HUES6 (cell line): Measurements from ENCODE around the gene SSTR5.

Experiments used
- H3K27ac ChIP-seq: 2 replicates; pipeline ENCODE4 v1.7.0; 2013; ENCODE audit warnings: low read depth, mild to moderate bottlenecking, low read length, inconsistent platforms
- H3K27me3 ChIP-seq: 2 replicates; pipeline ENCODE4 v1.6.1; 2013; ENCODE audit warnings: low read length; ENCODE audit not compliant: control insufficient read depth, insufficient read depth
- H3K36me3 ChIP-seq: 2 replicates; pipeline ENCODE4 v1.6.1; 2013; ENCODE audit warnings: low read length; ENCODE audit not compliant: control insufficient read depth, insufficient read depth
- H3K4me1 ChIP-seq: 2 replicates; pipeline ENCODE4 v1.6.1; 2013; ENCODE audit warnings: low read length; ENCODE audit not compliant: control insufficient read depth, insufficient read depth
- H3K4me3 ChIP-seq: 2 replicates; pipeline ENCODE4 v1.5.1; 2013; ENCODE audit warnings: low read depth, low read length
- H3K9ac ChIP-seq: one replicate; pipeline ENCODE4 v1.6.1; 2013; ENCODE audit warnings: mild to moderate bottlenecking, low read length
- H3K9me3 ChIP-seq: 2 replicates; pipeline ENCODE4 v1.6.1; 2013; ENCODE audit warnings: low read depth, low read length; ENCODE audit not compliant: control insufficient read depth, insufficient read depth

Gene SSTR5

GRCh38 chr16:1101573-1102332 is 29.2 kb downstream of the SSTR5 start:
- no peak overlapping the region for H3K4me3 ChIP-seq
- peaks cover 29% of the 10 kb centered on the region for H3K27me3 ChIP-seq
- H3K9me3 ChIP-seq = no peaks in the 10 kb centered on the region
- peaks cover 6% of the 10 kb centered on the region; the same call in 1 of the 2 replicates for H3K4me1 ChIP-seq
- H3K9ac ChIP-seq = no peak overlapping the region
- H3K36me3 ChIP-seq = no peaks in the 10 kb centered on the region
- no peak overlapping the region for H3K27ac ChIP-seq

GRCh38 chr16:1102333-1102700 is 29.8 kb downstream of the SSTR5 start:
- Histone ChIP-seq H3K9me3 (no peaks in the 10 kb centered on the region), H3K4me3 (no peak overlapping the region), H3K9ac (no peak overlapping the region), H3K27me3 (peaks cover 29% of the 10 kb centered on the region), H3K36me3 (no peaks in the 10 kb centered on the region), H3K27ac (no peak overlapping the region), H3K4me1 (peaks cover 6% of the 10 kb centered on the region; the same call in 1 of the 2 replicates)

- Histone ChIP-seq H3K4me3 (peak overlapping the region; percentile 66), H3K36me3 (no peaks in the 10 kb centered on the region), H3K27ac (no peak overlapping the region), H3K27me3 (peaks cover 34% of the 10 kb centered on the region), H3K4me1 (peaks cover 6% of the 10 kb centered on the region; the same call in 1 of the 2 replicates), H3K9ac (no peak overlapping the region), H3K9me3 (no peaks in the 10 kb centered on the region)
Measured at GRCh38 chr16:1102921-1103635, 30.5 kb downstream of the SSTR5 start.

- Histone ChIP-seq H3K4me3 (peak overlapping the region; percentile 66; the same call in 1 of the 2 replicates), H3K36me3 (no peaks in the 10 kb centered on the region), H3K4me1 (peaks cover 6% of the 10 kb centered on the region; the same call in 1 of the 2 replicates), H3K27me3 (peaks cover 39% of the 10 kb centered on the region), H3K27ac (no peak overlapping the region), H3K9ac (no peak overlapping the region), H3K9me3 (no peaks in the 10 kb centered on the region)
Measured at GRCh38 chr16:1103636-1103980, 31.1 kb downstream of the SSTR5 start.

- Histone ChIP-seq H3K4me3 (no peak overlapping the region), H3K4me1 (no peaks in the 10 kb centered on the region; the same call in 1 of the 2 replicates), H3K27me3 (peaks cover 55% of the 10 kb centered on the region), H3K9ac (no peak overlapping the region), H3K27ac (no peak overlapping the region), H3K36me3 (no peaks in the 10 kb centered on the region), H3K9me3 (no peaks in the 10 kb centered on the region)
Measured at GRCh38 chr16:1105888-1106620, 33.5 kb downstream of the SSTR5 start.

- H3K9ac ChIP-seq = no peak overlapping the region
- H3K4me1 ChIP-seq = no peaks in the 10 kb centered on the region; the same call in 1 of the 2 replicates
- no peaks in the 10 kb centered on the region for H3K9me3 ChIP-seq
- no peak overlapping the region for H3K27ac ChIP-seq
- H3K36me3 ChIP-seq = no peaks in the 10 kb centered on the region
- H3K4me3 ChIP-seq = no peak overlapping the region
- peaks cover 52% of the 10 kb centered on the region for H3K27me3 ChIP-seq
Measured at GRCh38 chr16:1106659-1107058, 34.1 kb downstream of the SSTR5 start.

- Histone ChIP-seq H3K27me3 (peaks cover 56% of the 10 kb centered on the region), H3K36me3 (no peaks in the 10 kb centered on the region), H3K4me1 (no peaks in the 10 kb centered on the region; the same call in 1 of the 2 replicates), H3K27ac (no peak overlapping the region), H3K4me3 (no peak overlapping the region), H3K9ac (no peak overlapping the region), H3K9me3 (no peaks in the 10 kb centered on the region)
Measured at GRCh38 chr16:1107141-1107540, 34.6 kb downstream of the SSTR5 start.

- Histone ChIP-seq H3K4me3 (no peak overlapping the region), H3K36me3 (no peaks in the 10 kb centered on the region), H3K4me1 (no peaks in the 10 kb centered on the region; the same call in 1 of the 2 replicates), H3K9ac (no peak overlapping the region), H3K27ac (no peak overlapping the region), H3K27me3 (peaks cover 61% of the 10 kb centered on the region), H3K9me3 (no peaks in the 10 kb centered on the region)
Measured at GRCh38 chr16:1107731-1108130, 35.2 kb downstream of the SSTR5 start.

GRCh38 chr16:1108299-1109252 is 36.0 kb downstream of the SSTR5 start:
- no peaks in the 10 kb centered on the region for H3K36me3 ChIP-seq

GRCh38 chr16:1109648-1110047 is 37.1 kb downstream of the SSTR5 start:
- Histone ChIP-seq H3K27ac (no peak overlapping the region), H3K9me3 (no peaks in the 10 kb centered on the region), H3K4me3 (no peak overlapping the region), H3K4me1 (no peaks in the 10 kb centered on the region; the same call in 1 of the 2 replicates), H3K9ac (no peak overlapping the region), H3K27me3 (peaks cover 51% of the 10 kb centered on the region), H3K36me3 (no peaks in the 10 kb centered on the region)

More at GRCh38 chr16:1108299-1109252, 36.0 kb downstream of the SSTR5 start:
- no peaks in the 10 kb centered on the region; the same call in 1 of the 2 replicates for H3K4me1 ChIP-seq
- no peak overlapping the region for H3K27ac ChIP-seq
- H3K9ac ChIP-seq = no peak overlapping the region
- peaks cover 60% of the 10 kb centered on the region for H3K27me3 ChIP-seq
- no peak overlapping the region for H3K4me3 ChIP-seq
- H3K9me3 ChIP-seq = no peaks in the 10 kb centered on the region
